HuH-7 (cell line): ENCODE results near the gene INCENP.
A peak's percentile ranks its signal among the peaks of the same experiment; 100 is the strongest.

Source experiments
- DNase-seq: peaks from one replicate; pipeline ENCODE4 v3.0.0; 2011; ENCODE audit warnings: low spot score

INCENP gene

GRCh38 chr11:62124186-62125113 lies 639 bp downstream of the INCENP start:
- DNase-seq = peak; percentile 51

GRCh38 chr11:62125316-62125715 lies 1.5 kb downstream of the INCENP start:
- no peak for DNase-seq

DNA sequence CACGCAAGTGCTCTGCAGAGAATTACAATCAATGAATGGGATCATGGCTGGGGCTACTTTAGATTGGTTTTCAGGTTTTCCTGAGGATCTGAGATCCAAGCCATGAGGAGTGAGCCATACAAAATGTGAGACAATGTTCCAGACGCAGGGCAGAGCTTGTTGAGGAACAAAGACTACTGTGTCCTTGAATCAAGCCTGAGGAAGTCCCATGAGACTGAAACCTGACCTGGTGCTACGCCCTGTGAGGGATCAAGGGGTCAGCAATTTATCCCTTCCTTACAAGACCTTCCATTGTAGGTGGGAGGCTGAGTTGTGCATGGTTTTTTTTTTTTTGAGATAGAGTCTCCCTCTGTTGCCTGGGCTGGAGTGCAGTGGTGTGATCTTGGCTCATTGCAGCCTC lies 2.1 kb downstream of the INCENP start:
- peak; percentile 31 for DNase-seq

DNA sequence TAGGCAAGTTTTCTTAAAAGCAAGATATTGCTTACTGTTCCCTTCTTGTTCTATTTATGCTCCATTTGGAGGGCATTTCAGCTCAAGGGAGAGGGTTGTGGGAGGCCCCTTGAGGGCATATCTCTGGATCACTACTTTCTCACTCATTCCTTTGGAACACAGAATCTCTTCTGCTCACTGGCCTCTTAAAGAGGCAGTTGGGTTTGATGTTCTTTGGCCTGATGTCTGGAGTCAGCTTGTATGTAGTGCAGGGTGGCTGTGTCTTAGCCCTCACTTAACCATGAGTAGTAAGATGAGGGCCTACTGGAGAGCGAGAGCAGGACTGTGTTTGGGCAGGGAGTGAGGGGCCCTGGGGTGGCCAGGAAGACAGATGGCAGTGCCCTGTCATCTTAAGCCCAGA lies 3.6 kb downstream of the INCENP start:
- no peak for DNase-seq

DNA sequence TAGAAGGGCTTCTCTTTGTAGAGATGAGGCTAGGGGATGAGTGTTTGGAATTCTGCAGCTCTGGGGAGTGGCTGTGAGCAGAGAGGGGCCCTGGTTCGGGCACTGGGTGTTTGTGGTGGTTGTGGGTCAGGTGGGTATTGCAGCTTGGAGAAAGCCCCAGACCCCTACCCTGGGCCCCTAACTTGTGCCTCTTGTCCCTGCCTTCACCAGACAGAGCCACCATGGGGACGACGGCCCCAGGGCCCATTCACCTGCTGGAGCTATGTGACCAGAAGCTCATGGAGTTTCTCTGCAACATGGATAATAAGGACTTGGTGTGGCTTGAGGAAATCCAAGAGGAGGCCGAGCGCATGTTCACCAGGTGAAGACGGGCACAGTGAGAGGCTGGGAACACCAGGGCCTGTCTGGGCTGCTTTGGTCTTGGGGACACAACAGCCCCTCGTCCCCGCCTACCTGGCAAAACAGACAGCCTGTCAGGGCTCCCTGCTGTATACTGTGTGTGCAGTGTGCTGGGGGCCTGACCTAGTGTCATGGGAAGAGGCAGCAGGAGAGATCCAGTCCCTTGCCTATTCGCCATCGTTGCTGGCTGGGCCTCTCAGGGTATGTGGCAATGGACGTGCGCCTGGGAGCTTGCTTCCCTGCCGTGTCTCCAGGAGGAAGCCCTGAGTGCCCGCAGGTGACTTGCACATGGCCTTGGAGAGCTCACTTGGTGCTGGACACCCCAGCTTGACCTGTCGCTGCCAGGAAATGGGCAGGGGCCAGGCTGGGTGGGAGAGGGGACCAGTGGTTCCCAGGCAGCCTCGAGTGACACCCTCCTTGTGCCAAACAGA lies 4.3 kb downstream of the INCENP start:
- DNase-seq = no peak

GRCh38 chr11:62128835-62129234 lies 5.0 kb downstream of the INCENP start:
- DNase-seq = no peak

DNA sequence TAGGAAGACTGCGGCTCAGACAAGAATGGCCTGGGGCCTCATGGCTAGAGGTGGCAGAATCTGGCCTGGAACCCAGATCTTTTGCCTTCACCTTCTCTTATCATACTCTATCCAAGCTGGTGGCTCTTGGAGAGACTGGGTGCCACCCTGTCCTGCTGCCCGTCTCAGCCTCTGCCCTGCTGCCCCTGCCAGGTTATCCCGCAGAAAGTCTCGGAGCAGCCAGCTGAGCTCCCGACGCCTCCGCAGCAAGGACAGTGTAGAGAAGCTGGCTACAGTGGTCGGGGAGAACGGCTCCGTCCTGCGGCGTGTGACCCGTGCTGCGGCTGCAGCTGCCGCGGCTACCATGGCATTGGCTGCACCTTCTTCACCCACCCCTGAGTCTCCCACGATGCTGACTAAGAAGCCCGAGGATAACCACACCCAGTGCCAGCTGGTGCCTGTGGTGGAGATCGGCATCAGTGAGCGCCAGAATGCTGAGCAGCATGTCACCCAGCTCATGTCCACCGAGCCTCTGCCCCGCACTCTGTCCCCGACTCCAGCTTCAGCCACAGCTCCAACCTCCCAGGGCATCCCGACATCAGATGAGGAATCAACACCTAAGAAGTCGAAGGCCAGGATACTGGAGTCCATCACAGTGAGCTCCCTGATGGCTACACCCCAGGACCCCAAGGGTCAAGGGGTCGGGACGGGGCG lies 5.9 kb downstream of the INCENP start:
- no peak for DNase-seq

- DNase-seq = no peak
These were observed 6.7 kb downstream of the INCENP start for GRCh38 chr11:62130283-62131169.

GRCh38 chr11:62131170-62131464 lies 7.3 kb downstream of the INCENP start:
- DNase-seq = no peak

DNA sequence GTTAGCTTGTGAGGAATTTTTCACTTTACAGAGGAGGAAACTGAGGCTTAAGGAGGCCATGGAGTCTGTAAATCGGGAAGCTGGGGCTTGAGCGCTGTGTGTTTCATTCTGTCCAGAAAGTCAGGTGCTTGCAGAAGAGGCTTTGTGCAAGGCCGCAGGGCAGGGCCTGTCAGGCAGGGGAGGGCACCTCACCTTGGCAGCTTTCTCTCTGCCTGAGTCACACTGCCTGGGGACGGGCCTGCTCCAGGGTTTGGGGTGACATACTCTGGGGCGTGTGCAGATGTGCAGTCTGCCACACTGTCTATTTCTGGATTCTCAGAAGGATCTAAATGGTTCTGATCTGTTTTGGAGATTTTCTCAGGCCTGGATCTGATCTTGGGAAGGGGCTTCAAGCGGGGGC lies 8.4 kb downstream of the INCENP start:
- DNase-seq = no peak

- no peak for DNase-seq
These were observed 9.0 kb downstream of the INCENP start for GRCh38 chr11:62132689-62133293.

DNA sequence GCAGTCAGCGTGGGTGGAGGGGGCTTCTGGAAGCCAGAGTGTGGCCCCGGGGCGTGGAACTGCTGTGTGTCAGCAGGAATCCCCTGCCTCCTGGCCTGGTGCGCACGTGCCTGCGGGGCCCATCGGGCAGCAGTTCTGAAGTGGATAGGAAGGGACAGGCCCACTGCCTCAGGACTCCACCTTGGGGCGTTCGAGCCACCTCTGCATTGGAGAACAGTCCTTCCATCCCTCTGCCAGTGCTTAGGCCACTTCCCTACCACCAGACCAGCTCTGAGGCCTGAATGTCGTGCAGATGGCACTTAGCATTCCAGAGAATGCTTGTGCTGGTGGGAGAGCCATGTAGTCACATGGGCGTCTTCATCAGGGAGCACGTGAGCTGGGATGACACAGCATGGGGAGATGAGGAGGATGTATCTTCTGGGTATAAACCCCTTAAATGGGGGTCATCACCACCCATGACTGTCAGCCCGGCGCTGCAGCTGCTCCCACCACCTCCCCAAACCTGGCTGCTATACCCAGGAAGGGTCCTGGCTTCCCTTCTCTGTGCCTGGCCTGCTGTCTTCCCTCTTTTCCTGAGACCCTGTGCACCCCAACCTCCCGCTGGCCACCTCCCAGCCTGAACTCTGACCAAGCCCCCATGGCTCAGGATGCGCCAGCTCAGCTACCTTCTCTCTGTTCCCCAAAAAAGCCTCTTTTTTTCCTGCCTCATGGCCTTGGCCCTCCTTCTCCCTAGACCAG lies 9.7 kb downstream of the INCENP start:
- no peak for DNase-seq

- no peak for DNase-seq
These were observed 13.6 kb downstream of the INCENP start for GRCh38 chr11:62137276-62137861.

DNA sequence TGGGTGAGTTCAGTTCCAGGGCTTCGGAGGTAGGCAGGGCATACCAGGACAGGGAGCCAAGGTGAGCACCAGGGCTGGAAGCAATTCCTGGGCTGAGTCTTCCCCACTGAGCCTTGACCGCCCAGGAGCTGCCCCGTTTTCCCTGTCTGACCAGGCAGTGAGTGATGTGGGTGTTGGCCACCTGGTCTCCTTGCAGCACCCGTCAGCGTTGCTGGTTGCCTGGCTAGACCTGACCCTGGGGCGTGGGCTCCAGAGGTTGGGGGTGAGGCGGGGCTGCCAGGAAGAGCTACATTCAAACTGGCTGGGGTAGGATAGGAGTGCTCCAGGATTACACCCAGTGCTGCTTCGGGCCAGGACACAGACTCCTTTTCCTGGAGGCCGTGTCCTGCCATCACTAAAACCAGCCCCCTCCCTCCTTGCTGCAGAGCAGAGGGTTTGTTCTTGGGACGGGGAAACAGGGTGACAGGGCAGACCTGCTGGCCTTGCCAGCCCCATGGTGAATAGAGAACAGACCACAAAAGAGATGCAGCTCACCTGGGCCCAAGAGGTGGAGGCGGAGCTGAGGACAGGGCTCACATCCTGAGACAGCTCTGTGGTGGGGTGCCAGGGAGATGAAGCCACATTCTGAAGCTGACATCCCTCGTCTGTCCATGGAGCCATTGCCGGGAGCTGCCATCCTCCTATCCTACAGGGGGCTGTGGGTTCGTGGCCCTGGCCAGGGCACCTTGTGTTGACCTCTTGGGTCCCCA lies 14.2 kb downstream of the INCENP start:
- no peak for DNase-seq

GRCh38 chr11:62138630-62139425 lies 15.0 kb downstream of the INCENP start:
- DNase-seq = no peak

- no peak for DNase-seq
These were observed 15.9 kb downstream of the INCENP start for GRCh38 chr11:62139526-62140303.

- DNase-seq = no peak
These were observed 16.7 kb downstream of the INCENP start for GRCh38 chr11:62140304-62141110.
